Fibroblast of peridontal ligament (primary cell): ENCODE results near the gene BUD31.
"Not testable (repeated sequence)": the region's sequence is repeated elsewhere in the genome, so short reads cannot be mapped to it uniquely, and the experiment has no call there.

Source experiments
- DNase-seq: peaks from one replicate; pipeline ENCODE4 v3.0.0-alpha.2; 2010; ENCODE audit errors: extremely low read depth

The BUD31 gene

GRCh38 chr7:99380823-99381663, 27.7 kb upstream of the BUD31 start:
- no peak for DNase-seq

- no peak for DNase-seq
Measured at GRCh38 chr7:99381664-99382075, 27.1 kb upstream of the BUD31 start.

GRCh38 chr7:99383203-99383602, 25.6 kb upstream of the BUD31 start:
- no peak for DNase-seq

GRCh38 chr7:99383791-99384370, 24.9 kb upstream of the BUD31 start:
- no peak for DNase-seq

GRCh38 chr7:99384523-99384922, 24.2 kb upstream of the BUD31 start:
- no peak for DNase-seq

GRCh38 chr7:99385564-99385963, 23.2 kb upstream of the BUD31 start:
- no peak for DNase-seq

GRCh38 chr7:99386584-99387238, 22.1 kb upstream of the BUD31 start:
- no peak for DNase-seq

GRCh38 chr7:99387239-99387635, 21.5 kb upstream of the BUD31 start:
- DNase-seq: not testable (repeated sequence)

- DNase-seq: no peak
Measured at GRCh38 chr7:99387912-99388311, 20.9 kb upstream of the BUD31 start.

- no peak for DNase-seq
Measured at GRCh38 chr7:99389772-99390171, 19.0 kb upstream of the BUD31 start.

GRCh38 chr7:99390941-99391602, 17.7 kb upstream of the BUD31 start:
- DNase-seq: no peak

GRCh38 chr7:99392046-99392445, 16.7 kb upstream of the BUD31 start:
- no peak for DNase-seq

- no peak for DNase-seq
Measured at GRCh38 chr7:99392659-99393354, 16.0 kb upstream of the BUD31 start.

GRCh38 chr7:99393355-99394187, 15.2 kb upstream of the BUD31 start:
- DNase-seq: no peak

- no peak for DNase-seq
Measured at GRCh38 chr7:99394188-99394502, 14.6 kb upstream of the BUD31 start.

GRCh38 chr7:99395616-99396327, 13.0 kb upstream of the BUD31 start:
- no peak for DNase-seq

- no peak for DNase-seq
Measured at GRCh38 chr7:99396418-99397296, 12.1 kb upstream of the BUD31 start.

GRCh38 chr7:99397297-99397983, 11.3 kb upstream of the BUD31 start:
- no peak for DNase-seq
